K562 (cell line): Measurements from ENCODE around the gene TRIOBP. TPM values are rescaled to one million over a fixed set of nuclear protein-coding genes. Genes with fewer than 3 reads are reported as not detected.

Experiments
- ARHGAP35 ChIP-seq: fragments of 450-650 bp; IDR thresholded peaks from 2 replicates; pipeline ENCODE4 v1.6.1; 2018; ENCODE audit not compliant: partially characterized antibody
- DPF2 ChIP-seq: fragments of 450-650 bp; IDR thresholded peaks from 2 replicates; pipeline ENCODE4 v1.6.1; 2016
- FIP1L1 ChIP-seq: fragments of 200-400 bp; formaldehyde crosslinking; IDR thresholded peaks from 2 replicates; pipeline ENCODE4 v1.6.1; 2018; ENCODE audit warnings: mild to moderate bottlenecking, low read depth, low read length; ENCODE audit not compliant: poor library complexity, severe bottlenecking
- HINFP ChIP-seq: fragments of 450-650 bp; conservative IDR thresholded peaks from 2 replicates; pipeline ENCODE4 v1.6.1; 2016; ENCODE audit warnings: missing genetic modification characterization, low read depth, mild to moderate bottlenecking, control low read depth, missing compliant biosample characterization
- HNRNPL ChIP-seq: fragments of 200-400 bp; formaldehyde crosslinking; IDR thresholded peaks from 2 replicates; pipeline ENCODE4 v1.6.1; 2017; ENCODE audit warnings: low read depth, mild to moderate bottlenecking, low read length
- PKNOX1 ChIP-seq: fragments of 450-650 bp; IDR thresholded peaks from 2 replicates; pipeline ENCODE4 v1.6.1; 2016
- POLR2G ChIP-seq: fragments of 200-400 bp; formaldehyde crosslinking; IDR thresholded peaks from 2 replicates; pipeline ENCODE4 v1.6.1; 2017; ENCODE audit warnings: low read depth, mild to moderate bottlenecking, antibody characterized with exemption, low read length, moderate library complexity
- RBFOX2 ChIP-seq: fragments of 200-400 bp; formaldehyde crosslinking; IDR thresholded peaks from 2 replicates; pipeline ENCODE4 v1.6.1; 2017; ENCODE audit warnings: low read depth, mild to moderate bottlenecking, low read length, moderate library complexity
- SMC3 ChIP-seq: conservative IDR thresholded peaks from 2 replicates; pipeline ENCODE4 v1.6.1; 2011; ENCODE audit warnings: low read depth, low read length, improper control_type of control experiment; ENCODE audit not compliant: insufficient read depth
- SNAPC5 ChIP-seq: fragments of 250-450 bp; sonication (Bioruptor Pico); IDR thresholded peaks from 2 replicates; pipeline ENCODE4 v1.8.0; 2021; ENCODE audit warnings: moderate library complexity, mild to moderate bottlenecking, inconsistent platforms
- ZFP91 ChIP-seq: sonication (generic); formaldehyde crosslinking; IDR thresholded peaks from 2 replicates; pipeline ENCODE4 v1.8.0; 2022; ENCODE audit warnings: mild to moderate bottlenecking, missing genetic modification reagents
- ZNF212 ChIP-seq: fragments of 450-650 bp; formaldehyde crosslinking; IDR thresholded peaks from 2 replicates; pipeline ENCODE4 v1.4.0; 2020; ENCODE audit warnings: mild to moderate bottlenecking
- ZNF318 ChIP-seq, 2 experiments: fragments of 450-650 bp; IDR thresholded peaks; 2 replicates each; pipeline ENCODE4 v1.6.1; 2016; ENCODE audit warnings: mild to moderate bottlenecking in 2 of 2, borderline replicate concordance in 1 of 2, low read depth in 1 of 2, moderate library complexity in 1 of 2
- polyA plus RNA-seq, 8 experiments: library from polyadenylated mRNA; depleted of rRNA in 4 of 8; stranded (reverse) in 5 of 8; unstranded in 3 of 8; fragments of >200 nt; fragmentation: Nextera tagmentation in 2 of 8; fragmentation: Illumina TruSeq in 1 of 8; extraction: Ambion mirVana in 2 of 8; extraction: Trizol in 1 of 8; gene quantifications; 2 replicates each; pipeline versions ENCODE4 v1.2.1 to v1.2.3, GENCODE V29; 2011 to 2014; ENCODE audit warnings: inconsistent platforms in 1 of 8, missing spikeins in 1 of 8
- total RNA-seq, 7 experiments: library from RNA; depleted of rRNA in 6 of 7; stranded (reverse); fragments of >200 nt in 6 of 7; fragmentation: Illumina TruSeq in 2 of 7; extraction: Trizol in 2 of 7; gene quantifications; 2 replicates each; pipeline versions ENCODE4 v1.2.1 to v1.2.3, GENCODE V29; 2011 to 2021; ENCODE audit warnings: low replicate concordance in 1 of 7

Gene TRIOBP
- total and polyA plus RNA-seq, 9 of the 15 experiments (the other 6 are each of a cell fraction or from before 2014, with no cell fraction given) = 0.24 to 13.8 (median 5.5) TPM

GRCh38 chr22:37818409-37819104 lies 121.7 kb downstream of the TRIOBP start (continued):
- no peak for TF ChIP-seq ZNF318 (IDR thresholded peaks at IDR 0.05; ENCODE audit: borderline replicate concordance in 1 of 2, low read depth in 1 of 2)
- peak; percentile 30; the same call in 1 of the 2 replicates for TF ChIP-seq HNRNPL
- TF ChIP-seq FIP1L1 = peak; percentile 63
- no peak for TF ChIP-seq ZNF212 (CRISPR knock-in tag)
- no peak for TF ChIP-seq SNAPC5
- no peak for TF ChIP-seq HINFP
- TF ChIP-seq DPF2 = no peak
- TF ChIP-seq POLR2G = peak; percentile 82
- no peak for TF ChIP-seq PKNOX1
- TF ChIP-seq SMC3 = no peak
- no peak for TF ChIP-seq ARHGAP35
- peak; percentile 57 for TF ChIP-seq RBFOX2
- no peak for TF ChIP-seq ZFP91
